Amygdala (tissue), 56 donors: Measurements from ENCODE around the gene GLYR1.

Source experiments
- DNase-seq, 56 donors: peaks; one replicate each; lab custom pipeline; 2025; lab: John Stamatoyannopoulos, UW

Gene GLYR1

DNA sequence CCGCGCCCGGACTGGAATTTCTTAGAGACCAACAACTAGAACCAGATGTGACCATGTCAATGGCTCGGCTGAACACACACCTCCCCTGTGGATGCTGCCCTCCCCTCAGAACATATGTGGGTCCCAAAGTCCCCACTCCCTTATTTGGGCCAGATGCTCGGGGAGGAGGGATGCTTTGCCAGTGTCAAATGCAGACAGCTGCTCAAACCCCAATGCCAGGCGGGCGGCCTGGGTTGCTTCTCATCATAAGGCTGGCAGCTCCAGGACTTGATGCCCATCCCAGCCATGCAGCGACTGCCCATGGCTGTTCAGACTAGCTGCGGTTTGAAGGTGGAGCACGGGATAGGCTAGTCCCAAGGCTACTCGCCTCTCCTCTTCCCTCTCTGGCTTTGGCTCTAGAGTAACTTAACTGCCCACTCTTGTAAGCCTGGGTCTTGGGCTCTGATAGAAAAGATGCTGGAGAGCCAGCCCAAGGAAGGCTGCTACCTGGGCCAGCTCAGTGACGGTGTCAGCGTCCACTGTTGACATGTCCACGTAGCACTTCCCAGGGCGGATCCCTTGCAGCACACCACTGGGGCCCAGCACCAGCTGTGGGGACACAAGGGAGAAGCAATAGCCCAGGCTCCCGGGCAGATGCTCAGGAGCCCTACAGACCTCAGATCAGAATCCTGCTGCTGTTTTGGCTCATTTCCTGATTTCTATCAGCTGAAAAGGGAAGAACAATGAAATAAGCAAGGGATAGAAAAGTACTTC is 33.7 kb downstream of the GLYR1 start:
- DNase-seq, result no peak

DNA sequence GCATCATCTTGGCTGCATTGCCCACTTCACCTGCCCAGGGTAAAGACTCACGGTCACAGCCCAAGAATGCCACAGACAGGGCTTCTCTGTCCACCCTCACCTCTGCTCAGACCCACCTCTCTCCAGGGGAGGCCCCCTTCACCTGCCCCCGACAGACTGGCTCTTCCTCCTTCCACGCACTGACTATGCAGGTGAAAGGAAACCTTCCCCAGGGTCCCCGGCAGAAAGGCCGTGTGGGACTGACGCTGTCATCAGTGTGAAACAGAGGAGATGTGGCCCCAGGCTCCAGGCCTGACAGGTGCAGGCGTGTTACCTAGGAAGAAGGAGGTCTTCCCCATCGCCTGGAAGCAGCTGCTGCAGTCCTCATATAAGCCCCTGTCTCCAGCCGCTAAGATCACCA is 35.3 kb downstream of the GLYR1 start:
- no peak for DNase-seq

DNA sequence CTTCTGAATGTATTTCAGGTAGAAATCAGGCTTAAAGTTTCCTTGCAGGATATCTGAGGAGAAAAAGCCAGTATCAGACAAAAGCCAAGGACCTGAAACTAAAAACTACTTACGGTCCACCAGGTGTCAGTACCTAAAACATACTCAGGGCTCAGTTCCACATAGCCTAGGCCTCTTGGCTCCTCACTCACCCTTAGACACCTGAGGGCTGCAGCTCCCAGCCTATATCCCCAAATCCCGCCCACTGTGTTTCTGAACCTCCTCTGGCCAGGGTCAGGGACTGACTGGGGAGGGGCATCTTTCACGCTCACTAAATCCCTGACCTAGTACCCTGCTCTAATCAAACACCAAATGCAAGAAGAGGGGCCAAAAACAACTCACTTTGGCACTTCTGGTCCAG is 35.8 kb downstream of the GLYR1 start:
- DNase-seq, result no peak

DNA sequence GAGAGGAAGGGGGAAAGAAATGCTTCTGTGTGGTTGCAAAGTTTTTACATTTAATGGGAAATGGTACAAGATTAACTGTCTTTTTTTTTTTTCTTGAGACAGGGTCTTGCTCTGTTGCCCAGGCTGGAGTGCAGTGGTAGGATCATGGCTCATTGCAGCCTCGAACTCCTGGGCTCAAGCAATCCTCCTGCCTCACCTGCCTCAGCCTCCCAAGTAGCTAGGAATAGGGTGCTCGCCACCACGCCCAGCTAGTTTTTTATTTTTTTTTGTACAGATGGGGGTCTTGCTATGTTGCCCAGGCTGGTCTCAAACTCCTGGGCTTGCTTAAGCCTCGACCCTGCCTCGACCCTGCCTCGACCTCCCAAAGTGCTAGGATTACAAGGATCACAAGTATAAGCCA is 40.8 kb downstream of the GLYR1 start:
- DNase-seq, result no peak

DNA sequence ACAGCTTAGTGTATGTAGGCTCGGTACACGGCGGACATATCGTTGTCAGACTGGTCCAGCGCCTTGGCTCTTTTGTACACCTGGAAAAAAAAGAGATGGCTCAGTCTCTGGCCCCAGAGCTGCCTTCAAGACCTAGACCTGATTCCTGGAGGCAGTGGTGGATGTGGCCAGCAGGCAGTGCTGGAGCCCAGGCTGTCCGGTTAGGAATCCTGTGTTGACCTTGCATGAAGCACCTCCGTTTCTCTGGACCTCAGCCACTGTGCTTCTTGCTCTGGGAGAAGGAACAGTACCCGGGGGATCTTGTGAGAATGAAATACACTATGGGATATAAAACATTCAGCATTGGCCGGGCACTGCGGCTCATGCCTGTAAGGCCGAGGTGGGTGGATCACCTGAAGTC is 41.9 kb downstream of the GLYR1 start:
- DNase-seq, result no peak

DNA sequence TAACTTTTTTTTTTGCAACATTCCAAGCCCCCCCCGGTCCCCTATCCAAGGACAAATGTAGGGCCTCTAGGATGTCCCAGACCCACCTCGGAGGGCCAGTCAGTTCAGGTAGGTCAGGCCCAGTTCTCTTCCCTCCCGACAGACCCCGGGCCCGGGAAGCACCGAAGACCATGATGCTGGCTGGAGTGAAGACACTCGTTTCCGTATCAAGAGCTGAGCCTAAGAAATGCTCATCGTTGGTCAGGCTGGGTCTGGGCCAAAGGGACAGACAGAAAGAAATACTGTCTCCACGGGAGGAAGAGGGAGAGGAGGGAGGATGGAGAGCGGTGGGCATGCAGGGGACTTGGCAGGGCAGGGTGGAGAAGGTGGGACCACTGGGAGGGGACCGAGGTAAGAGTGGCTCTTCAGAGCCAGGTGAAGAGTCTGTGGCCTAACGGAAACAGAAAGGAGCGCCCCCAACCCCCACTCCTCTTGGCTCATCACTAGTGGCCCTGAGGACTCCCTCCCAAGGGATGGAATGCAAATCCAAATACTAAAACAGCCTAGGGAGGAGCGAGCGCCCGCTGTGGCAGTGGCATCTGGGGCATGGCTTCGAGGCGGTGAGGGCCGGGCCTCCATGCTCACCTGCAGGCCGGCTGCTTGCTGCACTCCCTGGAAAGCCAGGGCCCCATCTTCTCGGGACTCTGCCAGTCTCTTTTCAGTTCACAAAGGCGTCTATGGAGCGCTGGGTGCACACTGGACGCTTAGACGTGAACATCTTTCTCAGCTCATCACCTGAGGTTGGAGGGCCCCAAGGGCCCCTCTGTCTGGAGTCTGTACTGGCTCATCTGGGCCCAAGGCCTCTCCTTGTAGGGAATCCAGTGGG is 43.0 kb downstream of the GLYR1 start:
- no peak for DNase-seq

DNA sequence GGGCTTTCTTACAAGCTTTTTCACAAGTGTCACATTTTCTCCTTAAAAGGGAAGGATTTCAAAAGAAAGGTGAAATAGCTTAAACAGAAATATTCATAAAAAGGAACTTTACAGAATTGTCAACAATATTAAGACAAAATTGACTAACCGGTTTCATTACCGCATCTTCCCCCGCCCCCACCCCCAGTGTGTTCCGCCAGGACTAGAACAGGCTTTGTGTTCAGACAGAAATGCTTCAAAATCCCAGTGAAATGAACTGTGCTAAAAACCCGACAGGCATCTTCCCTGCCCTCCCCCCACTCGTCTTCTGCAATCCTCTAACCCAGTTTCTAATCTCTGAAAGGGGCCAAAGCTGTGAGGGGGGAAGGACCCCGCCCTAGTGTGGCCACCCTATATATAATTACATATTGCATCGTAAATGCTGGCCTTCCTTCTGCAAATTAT is 43.7 kb downstream of the GLYR1 start:
- DNase-seq, result no peak

DNA sequence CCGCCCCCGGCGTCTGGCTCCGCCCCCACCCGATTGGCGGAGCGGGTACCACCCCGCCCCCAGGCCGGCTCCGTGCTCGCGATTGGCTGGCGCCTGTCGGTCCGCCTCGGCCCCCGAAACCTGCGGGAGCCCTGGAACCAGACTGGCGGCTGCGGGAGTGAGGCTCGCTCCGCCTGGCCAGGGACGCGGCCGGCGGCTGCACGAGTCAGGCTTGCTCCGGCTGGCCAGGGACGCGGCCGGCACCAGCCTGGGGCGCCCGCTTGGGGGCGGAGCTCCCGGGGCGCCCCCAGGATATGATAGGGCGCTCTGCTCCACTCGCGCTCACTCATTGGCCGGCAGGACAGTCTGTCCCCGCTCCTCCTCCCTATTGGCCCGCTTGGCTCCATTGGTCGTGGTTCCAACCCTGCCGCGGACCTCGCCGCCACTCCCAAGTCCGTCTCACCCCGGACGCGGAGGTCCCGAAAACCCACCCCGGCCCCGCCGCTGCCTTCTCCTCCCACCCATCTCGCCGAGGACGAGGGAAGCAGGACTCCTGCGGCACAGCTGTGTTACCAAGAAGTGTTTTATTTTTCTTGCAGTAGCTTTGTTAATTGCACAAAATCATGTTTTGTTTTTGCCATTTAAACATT is 44.3 kb downstream of the GLYR1 start:
- DNase-seq, result peak; percentile 63 to 99 (median 95)

DNA sequence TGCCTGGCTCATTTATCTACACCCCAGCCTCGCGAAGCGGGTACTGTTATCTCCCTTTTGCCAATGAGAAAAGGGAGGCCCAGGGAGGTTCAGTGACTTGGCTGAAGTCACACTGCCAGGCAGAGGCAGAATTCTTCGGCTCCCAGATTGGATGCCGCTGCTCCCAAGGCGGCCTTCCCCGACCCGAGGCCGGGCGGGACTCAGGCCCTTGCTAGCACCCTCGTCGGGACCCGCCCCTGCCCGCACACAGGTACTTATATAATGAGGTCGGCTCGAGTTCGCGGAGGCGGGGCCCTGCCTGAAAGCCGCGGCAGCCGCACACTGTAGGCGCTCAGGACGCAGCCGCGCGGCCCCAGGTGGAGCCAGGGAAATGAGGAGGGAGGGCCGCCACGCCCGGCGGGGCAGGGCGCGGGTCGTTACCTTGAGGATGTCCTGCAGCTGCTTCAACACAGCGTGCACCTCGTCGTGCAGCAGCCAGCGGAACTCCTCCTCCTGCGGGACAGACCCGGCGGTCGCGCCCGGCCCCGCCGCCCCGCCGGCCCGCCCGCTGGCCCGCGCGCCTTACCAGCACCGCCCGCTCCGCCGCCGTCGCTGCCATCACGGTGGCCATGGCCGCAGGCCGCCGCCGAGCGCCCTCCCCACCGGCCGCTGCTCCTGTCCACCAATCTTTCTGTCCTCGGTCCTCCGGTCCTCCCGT is 45.0 kb downstream of the GLYR1 start, which contains the start of gene ROGDI:
Gene ROGDI, minus strand, starts transcription at position 672 of the 697 bp plus-strand sequence. Its CDS starts 62 bp downstream, at position 610.
- peak in 36 of 56 donors; percentile 18 to 71 (median 50) for DNase-seq

DNA sequence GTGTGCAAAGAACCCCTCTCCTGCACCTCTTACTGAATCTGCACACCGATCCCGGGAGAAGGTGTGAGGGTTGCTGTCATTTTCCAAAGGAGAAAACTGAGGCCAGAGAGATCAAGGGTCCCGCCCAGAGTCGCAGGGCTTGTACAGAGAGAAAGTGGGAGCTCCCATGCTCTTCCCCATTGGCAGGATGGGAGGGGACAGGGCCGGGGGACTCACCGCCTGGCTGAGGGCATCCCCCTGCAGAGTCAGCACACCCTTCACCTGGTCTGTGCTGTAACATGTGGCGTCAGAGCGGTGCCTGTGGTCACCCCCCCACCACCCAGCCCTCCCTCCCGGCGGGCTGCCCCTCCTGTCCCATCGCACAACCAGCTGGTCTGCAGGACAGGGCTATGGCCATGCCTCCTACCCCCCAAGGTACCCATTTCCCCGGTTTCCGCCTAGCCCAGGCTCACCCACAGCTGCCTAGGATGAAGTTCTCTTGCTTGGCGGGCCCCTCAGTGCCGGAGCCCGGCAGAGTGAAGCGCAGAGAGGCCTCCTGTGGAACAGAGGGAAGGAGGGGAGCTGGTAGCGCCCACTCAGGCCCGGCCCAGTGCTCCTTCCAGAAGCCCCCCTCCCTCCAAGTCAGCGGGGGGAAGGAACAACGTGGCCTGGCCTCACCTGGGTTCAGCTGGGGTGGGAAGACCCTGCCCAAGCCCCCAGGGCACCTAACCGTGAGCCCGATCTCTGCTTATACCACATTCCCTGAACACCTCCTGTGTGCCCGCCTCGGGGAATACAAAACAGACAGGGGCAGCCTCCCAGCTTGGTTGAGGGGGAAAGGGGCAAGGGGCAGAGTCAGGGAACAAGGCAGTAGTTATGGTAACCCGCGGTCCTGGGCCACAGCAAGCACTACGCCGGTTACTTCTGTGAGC is 45.8 kb downstream of the GLYR1 start:
- peak in 5 of 56 donors; percentile 13 to 46 (median 22) for DNase-seq

DNA sequence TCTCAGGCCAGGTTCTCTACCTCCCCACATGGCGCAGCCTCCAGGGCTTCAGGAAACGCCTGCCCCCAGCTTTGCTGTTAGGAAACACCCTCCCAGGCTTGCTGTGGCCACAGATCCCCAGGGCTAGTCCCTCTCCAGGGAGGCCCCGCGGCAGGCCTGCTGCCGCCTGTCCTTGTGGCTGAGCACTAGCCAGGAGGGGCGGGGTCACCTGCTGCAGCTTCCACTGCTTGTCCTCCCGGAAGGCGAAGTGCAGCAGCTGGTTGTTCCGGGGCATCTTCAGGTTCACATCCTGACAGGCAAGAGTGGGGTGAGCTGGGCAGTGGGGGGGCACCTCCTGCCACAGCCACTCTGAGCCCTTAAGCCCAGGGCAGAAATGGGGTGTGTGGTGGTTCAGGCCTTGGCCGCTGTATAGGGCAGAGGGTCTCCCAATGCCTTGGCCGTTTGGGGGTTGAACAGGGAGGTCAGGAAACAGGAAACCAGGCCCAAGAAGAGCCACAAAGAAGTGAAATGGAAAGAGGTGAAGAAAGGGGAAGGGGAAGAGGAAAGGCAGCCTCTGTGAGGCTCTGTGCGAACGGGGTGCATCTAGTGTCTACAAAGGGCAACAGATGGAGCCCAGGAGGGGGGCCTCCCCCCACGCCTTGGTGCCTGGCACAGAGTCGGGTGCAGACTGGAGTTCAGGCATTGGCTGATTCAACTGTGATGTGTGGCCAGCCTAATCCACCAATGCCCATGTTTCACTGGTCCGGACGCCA is 46.6 kb downstream of the GLYR1 start:
- DNase-seq, result peak in 54 of 56 donors; percentile 14 to 94 (median 74)

DNA sequence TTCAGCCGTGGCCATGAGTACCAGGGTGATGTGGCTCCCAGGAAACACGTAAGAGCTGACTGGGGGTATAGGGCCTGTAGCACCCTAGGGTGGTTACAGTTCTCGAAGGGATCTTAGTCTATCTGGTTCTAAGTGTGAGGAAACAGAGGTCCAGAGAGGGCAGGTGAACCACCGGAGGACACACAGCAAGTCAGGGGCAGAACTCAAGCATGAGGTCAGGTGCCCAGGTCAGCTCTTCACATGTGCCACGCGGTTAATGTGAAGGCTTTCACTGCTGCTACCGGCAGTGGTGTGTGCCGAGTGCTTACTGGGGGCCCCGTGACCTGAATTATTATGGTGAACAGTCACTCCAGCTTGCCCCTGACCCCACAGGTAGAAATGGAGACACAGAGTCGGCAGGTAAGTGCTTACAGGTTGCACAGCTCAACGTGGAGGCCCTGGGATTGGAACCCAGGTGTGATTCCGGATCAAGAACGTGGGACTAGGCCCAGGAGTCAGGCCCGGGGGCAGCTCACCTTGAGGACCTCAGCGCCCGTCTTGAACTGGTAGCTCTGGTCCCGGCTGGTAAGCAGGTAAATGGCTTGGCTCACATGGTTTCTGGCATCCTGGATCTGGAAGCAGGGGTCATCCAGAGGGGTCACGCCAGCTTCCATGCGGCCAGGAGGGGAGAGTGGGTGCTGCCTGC is 47.8 kb downstream of the GLYR1 start:
- DNase-seq, result no peak

DNA sequence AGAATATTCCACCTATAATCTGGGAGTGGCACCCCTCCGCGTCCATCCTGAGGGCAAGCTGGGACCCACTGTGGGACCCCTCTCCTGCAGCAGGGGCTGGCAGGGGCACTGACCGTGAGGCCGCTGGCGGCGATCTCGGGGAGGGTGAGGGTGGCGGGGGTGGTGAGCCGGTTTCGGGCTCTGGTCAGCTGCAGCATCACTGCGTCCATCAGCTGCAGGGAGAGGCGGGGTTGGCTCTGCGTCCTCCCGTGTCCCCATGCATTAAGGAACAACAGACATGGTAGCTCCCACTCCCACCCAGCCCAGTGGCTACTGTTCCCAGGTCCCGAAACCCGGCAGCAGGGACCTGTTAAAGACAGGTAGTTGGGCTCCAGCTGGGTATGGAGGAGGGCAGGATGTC is 48.6 kb downstream of the GLYR1 start:
- DNase-seq, result no peak

DNA sequence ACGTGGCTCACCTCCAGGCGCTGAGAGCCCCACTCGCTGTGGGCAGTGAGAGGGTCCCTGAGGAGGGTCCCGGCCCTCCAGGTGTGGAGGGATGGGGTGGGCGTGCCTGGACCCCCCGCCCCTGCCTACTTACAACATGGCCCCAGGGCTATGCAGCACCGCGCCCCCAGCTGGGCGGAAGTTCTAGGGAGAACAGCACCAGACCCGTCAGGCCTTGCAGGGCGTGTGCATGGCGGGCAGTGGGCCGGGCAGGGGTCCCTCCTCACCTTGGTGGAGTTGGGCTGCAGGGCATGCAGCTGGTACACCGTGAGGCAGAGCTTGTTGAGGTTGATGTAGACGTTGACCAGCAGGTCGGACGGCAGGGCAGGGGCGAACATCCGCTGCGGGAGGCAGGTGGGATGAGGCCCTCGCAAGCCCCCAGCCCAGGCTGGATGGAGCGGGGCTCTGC is 49.3 kb downstream of the GLYR1 start:
- DNase-seq, result no peak

DNA sequence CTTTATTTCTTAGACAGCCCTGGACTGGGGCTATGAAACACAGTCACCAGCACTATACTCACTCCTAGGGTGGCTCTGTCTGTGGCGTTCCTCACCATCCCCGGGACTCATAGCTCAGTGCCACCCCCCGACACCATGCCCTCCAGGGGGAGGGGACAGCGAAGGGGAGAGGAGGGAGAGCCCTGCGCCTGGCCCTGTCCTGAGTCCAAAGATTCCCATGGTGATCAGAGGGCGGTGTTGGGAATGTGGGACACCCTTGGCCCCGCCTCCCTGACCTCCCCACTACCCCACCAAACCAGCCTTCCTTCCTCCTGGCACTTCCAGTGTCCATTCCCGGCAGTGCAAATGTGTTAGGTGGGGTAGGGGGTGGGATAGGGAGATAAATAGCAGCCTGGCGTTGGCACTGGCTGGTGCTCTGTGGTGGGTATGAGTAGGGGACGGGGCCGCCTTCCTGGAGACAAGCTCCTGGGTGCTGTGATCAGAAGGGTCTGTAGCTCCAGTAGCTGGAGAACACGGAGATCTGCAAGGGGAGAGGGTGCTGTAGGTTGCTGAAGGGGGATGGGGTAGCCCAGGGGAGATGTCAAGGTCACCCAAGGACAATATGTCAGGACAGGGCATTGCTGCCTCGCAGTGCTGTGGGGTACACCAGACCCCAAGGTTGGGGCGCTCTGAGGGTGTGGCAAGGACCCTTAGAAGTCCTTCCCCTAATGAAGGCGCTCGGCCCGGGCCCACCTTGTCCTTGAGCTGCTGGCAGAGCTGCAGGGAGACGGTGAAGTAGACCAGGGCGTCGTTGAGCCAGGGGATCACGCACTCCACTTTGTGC is 49.9 kb downstream of the GLYR1 start:
- peak in 1 of 56 donors; percentile 8 for DNase-seq

DNA sequence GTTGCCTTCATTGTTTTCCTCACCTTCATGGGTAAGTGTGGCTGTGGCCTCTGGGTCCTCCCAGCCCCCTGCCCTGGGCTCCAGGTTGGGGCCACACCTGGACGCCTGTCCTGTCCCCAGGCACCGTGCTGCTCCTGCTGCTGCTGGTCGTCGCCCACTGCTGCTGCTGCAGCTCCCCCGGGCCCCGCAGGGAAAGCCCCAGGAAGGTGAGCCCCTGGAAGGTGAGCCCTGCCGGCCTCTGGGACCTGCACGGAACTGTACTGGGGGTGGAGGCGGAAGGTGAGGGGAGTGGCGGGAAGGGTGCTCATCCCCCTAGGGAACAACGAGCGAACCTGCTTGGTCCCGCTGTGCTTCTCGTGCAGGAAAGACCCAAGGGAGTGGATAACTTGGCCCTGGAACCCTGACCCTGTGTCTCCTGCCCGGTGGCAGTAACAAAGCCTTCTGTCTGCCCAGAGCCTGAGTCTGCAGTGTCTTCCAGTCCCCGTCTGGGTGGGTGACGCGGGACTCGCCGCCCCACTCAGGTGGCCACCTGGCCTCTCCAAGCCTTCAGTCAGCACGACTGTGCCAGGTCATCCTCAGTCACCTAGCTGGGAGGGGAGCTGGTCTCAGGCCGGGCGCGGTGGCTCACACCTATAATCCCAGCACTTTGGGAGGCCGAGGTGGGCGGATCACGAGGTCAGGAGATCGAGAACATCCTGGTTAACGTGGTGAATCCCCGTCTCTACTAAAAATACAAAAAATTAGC is 51.1 kb downstream of the GLYR1 start:
- no peak for DNase-seq
